Osteocyte (in vitro differentiated cells): ENCODE data around the gene NFYC. TPM values are rescaled to one million over a fixed set of nuclear protein-coding genes. Genes with fewer than 3 reads are reported as not detected.

Experiments used
- DNase-seq: peaks from one replicate; pipeline ENCODE4 v3.0.0; 2021; ENCODE audit warnings: mixed read lengths; ENCODE audit not compliant: unreplicated experiment; ENCODE audit errors: extremely low spot score
- H3K27ac Mint-ChIP-seq: one replicate; pipeline ENCODE4 v1.8.0; 2021; ENCODE audit warnings: mild to moderate bottlenecking, mixed read lengths; ENCODE audit not compliant: unreplicated experiment
- H3K27me3 Mint-ChIP-seq: one replicate; pipeline ENCODE4 v1.8.0; 2021; ENCODE audit warnings: mixed read lengths; ENCODE audit not compliant: unreplicated experiment
- H3K36me3 Mint-ChIP-seq: one replicate; pipeline ENCODE4 v1.8.0; 2021; ENCODE audit warnings: mixed read lengths; ENCODE audit not compliant: unreplicated experiment
- H3K4me1 Mint-ChIP-seq: one replicate; pipeline ENCODE4 v1.8.0; 2021; ENCODE audit warnings: mixed read lengths; ENCODE audit not compliant: unreplicated experiment
- H3K4me3 Mint-ChIP-seq: one replicate; pipeline ENCODE4 v1.8.0; 2021; ENCODE audit warnings: mild to moderate bottlenecking, moderate library complexity, mixed read lengths; ENCODE audit not compliant: unreplicated experiment
- H3K9me3 Mint-ChIP-seq: one replicate; pipeline ENCODE4 v1.8.0; 2021; ENCODE audit warnings: mixed read lengths; ENCODE audit not compliant: unreplicated experiment
- CTCF ChIP-seq: fragments of 200-600 bp; sonication (generic); IDR thresholded peaks from 2 replicates; pipeline ENCODE4 v1.5.0; 2021; ENCODE audit warnings: antibody characterized with exemption, mild to moderate bottlenecking, moderate library complexity
- total RNA-seq: library from RNA; stranded (reverse); gene quantifications from 2 replicates; pipeline ENCODE4 v1.2.1, GENCODE V29; 2021

Gene NFYC
- total RNA-seq, 1 donor from 2014 or later, result 49.0 TPM

DNA sequence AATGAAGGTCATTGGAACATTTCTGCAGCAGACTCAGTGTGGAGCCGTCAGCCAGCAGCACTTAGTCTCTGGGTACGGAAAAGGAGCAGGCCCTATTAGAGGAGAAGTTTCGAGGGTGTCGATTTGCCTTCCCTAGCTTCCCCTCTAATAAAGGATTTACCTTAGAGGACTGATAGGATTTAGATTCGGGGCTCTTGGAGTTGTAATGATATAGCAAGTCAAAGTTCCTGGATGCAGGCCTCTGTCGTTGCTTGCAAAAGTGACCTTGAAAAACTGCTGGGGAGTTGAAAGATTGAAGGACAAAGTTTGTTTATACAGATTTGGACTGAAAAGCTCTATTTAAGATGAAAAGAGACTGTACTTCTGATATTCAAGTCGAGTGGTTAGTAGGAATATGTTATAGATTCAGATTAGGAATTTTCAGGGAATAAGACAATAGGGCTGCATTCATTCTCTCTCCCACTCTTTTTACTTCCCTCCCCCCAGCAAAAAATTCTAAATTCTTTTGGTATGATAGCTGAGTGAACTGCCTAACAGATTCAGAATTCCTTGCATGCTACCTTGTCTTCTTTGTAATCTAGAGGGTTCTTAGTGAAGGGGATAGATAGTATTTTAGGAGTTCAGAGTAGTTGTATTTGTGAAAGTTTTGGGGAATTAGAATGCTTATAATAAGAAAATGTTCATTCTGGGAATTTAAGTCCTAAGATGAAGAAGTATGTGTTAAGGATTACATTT, 19.2 kb downstream of the NFYC start:
- Mint-ChIP-seq H3K4me1 (peaks cover 43% of the 10 kb centered on the region), H3K27me3 (no peaks in the 10 kb centered on the region), H3K36me3 (peaks cover 9% of the 10 kb centered on the region), H3K9me3 (no peaks in the 10 kb centered on the region), H3K27ac (peak overlapping the region; percentile 97), H3K4me3 (peak overlapping the region; percentile 99)
- DNase-seq, result no peak
- no peak for TF ChIP-seq CTCF

GRCh38 chr1:40711465-40712404, 20.2 kb downstream of the NFYC start:
- DNase-seq, result no peak
- Mint-ChIP-seq H3K9me3 (no peaks in the 10 kb centered on the region), H3K4me1 (peaks cover 43% of the 10 kb centered on the region), H3K36me3 (peaks cover 14% of the 10 kb centered on the region), H3K27ac (peak overlapping the region; percentile 97), H3K4me3 (peak overlapping the region; percentile 99), H3K27me3 (no peaks in the 10 kb centered on the region)
- TF ChIP-seq CTCF, result no peak

GRCh38 chr1:40712405-40712944, 21.0 kb downstream of the NFYC start:
- no peak for TF ChIP-seq CTCF
- Mint-ChIP-seq H3K9me3 (no peaks in the 10 kb centered on the region), H3K36me3 (peaks cover 14% of the 10 kb centered on the region), H3K4me1 (peaks cover 43% of the 10 kb centered on the region), H3K27me3 (no peaks in the 10 kb centered on the region), H3K27ac (no peak overlapping the region), H3K4me3 (no peak overlapping the region)
- DNase-seq, result no peak

GRCh38 chr1:40712997-40713396, 21.5 kb downstream of the NFYC start:
- Mint-ChIP-seq H3K27me3 (no peaks in the 10 kb centered on the region), H3K27ac (no peak overlapping the region), H3K36me3 (peaks cover 14% of the 10 kb centered on the region), H3K9me3 (no peaks in the 10 kb centered on the region), H3K4me1 (peaks cover 43% of the 10 kb centered on the region), H3K4me3 (no peak overlapping the region)
- DNase-seq, result no peak
- TF ChIP-seq CTCF, result no peak
